ENCODE measurements around the gene PLEKHA8.

GRCh38 chr7:30162133-30162532 lies 133.9 kb downstream of the PLEKHA8 start:
- no peak for TF ChIP-seq CTCF (conservative IDR thresholded peaks at IDR 0.05; ENCODE audit: low read length)
- TF ChIP-seq EZH2phosphoT487 (IDR thresholded peaks at IDR 0.05; ENCODE audit: borderline replicate concordance, low read depth, low read length) = no peak
